ENCODE measurements around the gene ATP6V0E2.

The ATP6V0E2 gene

GRCh38 chr7:149864023-149864422 lies 9.7 kb upstream of the ATP6V0E2 start:
- DNase-seq (ENCODE audit: low read depth): no peak

- DNase-seq (ENCODE audit: low read depth): no peak
Measured at GRCh38 chr7:149864751-149865150, 9.0 kb upstream of the ATP6V0E2 start.

GRCh38 chr7:149865437-149865836 lies 8.3 kb upstream of the ATP6V0E2 start:
- no peak for DNase-seq (ENCODE audit: low read depth)

- no peak for DNase-seq (ENCODE audit: low read depth)
Measured at GRCh38 chr7:149866139-149866778, 7.5 kb upstream of the ATP6V0E2 start.

- DNase-seq (ENCODE audit: low read depth): no peak
Measured at GRCh38 chr7:149866779-149867447, 6.9 kb upstream of the ATP6V0E2 start.

GRCh38 chr7:149867762-149868622 lies 5.8 kb upstream of the ATP6V0E2 start:
- DNase-seq (ENCODE audit: low read depth): no peak

- no peak for DNase-seq (ENCODE audit: low read depth)
Measured at GRCh38 chr7:149868623-149869290, 5.0 kb upstream of the ATP6V0E2 start.

- no peak for DNase-seq (ENCODE audit: low read depth)
Measured at GRCh38 chr7:149869291-149869650, 4.5 kb upstream of the ATP6V0E2 start.

GRCh38 chr7:149869867-149870266 lies 3.9 kb upstream of the ATP6V0E2 start:
- DNase-seq (ENCODE audit: low read depth): no peak

- no peak for DNase-seq (ENCODE audit: low read depth)
Measured at GRCh38 chr7:149870274-149870673, 3.5 kb upstream of the ATP6V0E2 start.

- DNase-seq (ENCODE audit: low read depth): no peak
Measured at GRCh38 chr7:149870701-149871483, 2.9 kb upstream of the ATP6V0E2 start.

- no peak for DNase-seq (ENCODE audit: low read depth)
Measured at GRCh38 chr7:149871576-149871975, 2.2 kb upstream of the ATP6V0E2 start.

GRCh38 chr7:149872419-149873073 lies 1.2 kb upstream of the ATP6V0E2 start:
- no peak for DNase-seq (ENCODE audit: low read depth)

- no peak for DNase-seq (ENCODE audit: low read depth)
Measured at GRCh38 chr7:149873970-149874643, 338 bp downstream of the ATP6V0E2 start.

- no peak for DNase-seq (ENCODE audit: low read depth)
Measured at GRCh38 chr7:149874644-149875028, 867 bp downstream of the ATP6V0E2 start.

- DNase-seq (ENCODE audit: low read depth): no peak
Measured at GRCh38 chr7:149875396-149875795, 1.6 kb downstream of the ATP6V0E2 start.

GRCh38 chr7:149877890-149878522 lies 4.2 kb downstream of the ATP6V0E2 start:
- DNase-seq (ENCODE audit: low read depth): no peak

GRCh38 chr7:149878523-149878921 lies 4.8 kb downstream of the ATP6V0E2 start:
- DNase-seq (ENCODE audit: low read depth): no peak

GRCh38 chr7:149879271-149879743 lies 5.5 kb downstream of the ATP6V0E2 start:
- no peak for DNase-seq (ENCODE audit: low read depth)

Measured in stimulated activated CD8-positive, alpha-beta memory T cell treated with anti-CD3 and anti-CD28 coated beads, Interleukin-4, amount 100 ng/mL, for 24 hours (primary cell).